Bone marrow (tissue), 2 donors: ENCODE results near the gene ZNF408.

Experiments used
- DNase-seq, 2 donors: peaks; one replicate each; lab custom pipeline; 2025; lab: John Stamatoyannopoulos, UW

ZNF408 gene

DNA sequence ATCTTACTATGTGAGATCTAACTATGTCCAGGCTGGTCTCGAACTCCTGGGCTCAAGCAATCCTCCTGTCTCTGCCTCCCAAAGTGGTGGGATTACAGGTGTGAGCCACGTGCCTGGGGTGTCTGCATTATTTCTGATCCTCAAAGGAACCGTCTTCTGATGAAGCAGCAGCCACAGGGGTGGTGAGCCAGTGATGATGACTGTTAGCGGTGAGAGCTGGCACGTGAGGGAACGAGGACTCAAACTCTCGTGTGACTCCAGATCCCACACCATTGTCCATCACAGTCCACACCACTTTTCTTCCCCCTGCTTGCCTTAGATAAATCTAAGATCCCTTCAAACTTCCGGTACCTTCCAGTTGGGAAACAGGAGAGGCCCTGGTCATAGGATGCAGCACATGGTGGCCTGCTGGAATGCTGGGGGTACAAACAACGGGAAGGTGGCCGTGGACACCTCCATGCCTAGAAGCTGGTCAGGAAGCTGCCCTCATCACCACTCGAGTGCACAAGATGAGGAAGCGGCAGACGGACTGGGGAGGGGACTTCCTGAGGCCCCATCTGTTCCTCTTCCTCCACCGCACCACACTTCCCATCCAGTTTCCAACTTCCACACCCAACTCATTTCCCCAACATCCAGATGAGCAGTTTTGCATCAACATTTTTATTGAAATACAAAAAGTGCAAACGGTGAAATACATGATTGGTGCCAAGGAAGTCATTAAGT, 24.2 kb upstream of the ZNF408 start:
- no peak for DNase-seq

DNA sequence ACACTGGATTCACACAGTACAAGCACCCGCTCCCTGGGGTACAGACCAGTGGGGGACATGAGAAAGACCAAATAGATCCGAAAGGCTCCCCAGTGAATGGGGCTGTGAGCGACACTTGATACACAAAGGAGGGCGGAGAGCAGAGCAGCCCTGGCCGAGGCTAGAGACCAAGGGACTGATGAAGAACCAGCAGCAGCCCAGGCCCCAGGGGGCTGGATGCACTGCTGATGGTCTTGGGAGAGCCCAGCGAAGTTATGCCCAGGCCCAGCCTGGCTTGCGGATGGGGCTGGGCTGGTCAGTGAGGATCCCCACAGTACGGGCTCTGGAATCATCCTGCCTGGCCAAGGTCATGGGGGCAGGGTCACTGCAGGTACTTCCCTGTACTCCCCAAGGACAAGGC, 23.7 kb upstream of the ZNF408 start:
- DNase-seq, result no peak

DNA sequence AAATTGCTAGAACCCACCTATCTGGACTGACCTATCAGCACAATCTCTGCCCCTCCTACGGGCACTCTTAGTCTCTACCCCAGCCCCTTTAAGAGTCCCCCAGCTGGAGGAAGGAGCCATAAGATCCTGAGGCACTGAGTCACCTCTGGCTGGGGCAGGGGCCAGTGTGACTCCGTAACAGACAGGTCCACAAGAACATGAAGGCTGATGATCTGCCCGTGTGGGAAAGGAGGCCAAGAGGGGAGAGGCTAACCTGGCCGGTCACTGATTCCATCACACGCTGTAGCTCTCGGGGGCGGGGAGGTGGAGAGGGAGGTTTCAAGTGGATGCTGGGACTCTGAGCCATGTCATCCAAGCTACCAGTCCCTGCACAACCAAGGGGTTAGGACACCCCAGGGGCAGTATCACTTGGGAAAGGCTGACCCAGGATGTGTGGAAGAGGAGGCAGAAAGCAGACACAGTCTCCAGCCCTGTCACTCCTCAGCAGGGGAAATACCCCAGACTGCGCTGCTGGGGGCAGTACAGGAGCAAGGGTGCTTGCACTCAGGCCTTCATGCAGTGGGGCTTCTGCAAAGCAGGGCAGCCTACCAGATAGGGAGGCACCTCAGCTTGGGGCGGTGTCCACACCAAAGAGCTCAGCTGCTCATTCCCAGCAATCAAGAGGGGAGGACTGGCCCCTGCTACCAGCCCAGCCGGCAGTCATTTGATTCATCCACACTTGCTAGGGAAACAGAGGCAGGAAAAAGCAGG, 22.7 kb upstream of the ZNF408 start:
- DNase-seq, result no peak

DNA sequence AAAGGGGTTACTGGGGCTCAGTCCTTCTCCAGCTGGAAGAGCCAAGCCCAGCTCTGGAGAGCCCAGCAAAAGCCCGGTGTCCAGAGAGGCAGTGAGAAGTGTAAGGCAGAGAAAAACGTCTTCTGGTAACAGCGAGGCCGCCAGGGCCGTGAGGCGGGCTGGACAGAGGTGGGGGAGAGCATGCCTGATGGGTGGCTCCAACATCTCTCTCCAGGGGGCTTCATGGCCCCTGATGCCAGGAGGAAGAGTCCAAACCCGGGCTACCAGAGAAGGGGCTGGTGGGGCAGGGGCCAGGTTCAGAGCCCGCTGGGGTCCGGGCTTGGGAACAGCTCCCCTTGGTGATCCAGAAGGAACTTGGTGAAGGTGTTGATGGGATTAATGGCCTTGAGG, 22.1 kb upstream of the ZNF408 start:
- DNase-seq, result no peak

DNA sequence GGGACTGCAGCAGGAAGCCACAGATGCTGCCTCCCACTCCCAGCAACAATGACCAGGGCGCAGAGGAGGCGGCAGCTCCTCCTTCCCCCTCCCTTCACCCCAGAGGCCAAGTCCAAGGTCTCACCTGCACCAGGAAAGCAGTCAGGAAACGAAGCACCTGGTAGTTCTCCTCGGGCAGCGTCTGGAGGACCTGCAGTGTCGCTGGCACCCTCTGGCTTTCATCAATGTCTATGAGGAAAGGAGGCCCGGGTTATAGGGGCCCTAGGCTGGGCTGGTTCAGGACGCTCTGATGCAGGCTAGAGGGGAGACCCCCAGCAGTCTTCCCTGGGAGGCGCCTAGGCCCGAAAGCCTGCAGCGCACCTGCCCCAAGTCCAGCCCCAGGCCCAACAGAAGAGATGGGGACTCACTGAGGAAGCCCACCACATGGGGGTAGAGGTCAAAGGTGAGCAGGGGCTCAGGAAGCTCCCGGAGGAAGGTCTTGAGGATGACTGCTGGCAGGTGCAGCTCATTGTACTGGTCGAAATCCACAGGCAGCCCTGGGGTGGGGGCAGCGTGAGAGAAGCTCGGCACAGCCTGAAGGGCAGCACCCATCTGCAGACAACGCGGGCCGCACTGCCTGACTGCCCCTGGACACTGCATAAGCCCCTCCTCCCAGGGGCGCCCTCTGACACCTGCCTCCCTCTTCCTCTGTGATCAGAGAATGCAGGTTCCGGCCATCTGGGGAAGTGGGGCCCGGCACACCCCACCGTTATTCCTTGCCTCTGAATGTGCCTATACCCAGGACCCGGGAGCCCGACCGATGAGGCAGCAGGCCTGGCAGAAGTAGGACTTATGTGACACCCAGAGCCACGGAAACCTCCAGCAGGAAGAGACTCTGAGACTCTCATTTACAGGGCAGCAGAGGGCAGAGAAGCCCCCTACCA, 21.3 kb upstream of the ZNF408 start:
- DNase-seq, result no peak

DNA sequence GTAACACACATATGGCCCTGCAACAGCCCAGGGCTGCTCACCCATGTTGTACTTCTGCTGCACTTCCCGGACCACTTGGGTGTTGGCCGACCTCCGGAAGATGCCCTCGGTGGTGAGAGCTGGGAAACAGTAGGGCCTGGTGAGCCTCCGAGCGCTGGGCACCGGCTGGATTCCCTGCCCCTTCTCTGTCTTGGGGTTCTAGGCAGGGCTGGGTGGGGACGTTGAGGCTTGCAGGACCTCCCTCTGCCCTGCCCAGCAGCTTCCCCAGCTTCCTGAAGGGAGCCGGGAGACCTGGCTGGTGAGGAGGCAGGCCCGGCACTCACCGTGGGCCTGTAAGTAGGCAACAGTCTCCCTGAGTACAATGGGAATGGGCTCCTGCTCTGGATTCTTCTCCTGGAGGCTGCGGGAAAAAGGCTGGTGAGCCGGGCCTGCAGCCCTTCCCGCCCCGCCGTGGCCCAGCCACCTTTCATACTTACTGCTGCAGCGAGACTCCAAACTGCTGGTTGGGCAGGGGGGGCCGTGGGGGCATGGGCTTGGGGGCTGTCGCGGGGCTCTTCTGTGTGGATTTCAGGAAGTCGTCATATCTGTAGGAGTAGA, 20.6 kb upstream of the ZNF408 start:
- no peak for DNase-seq

DNA sequence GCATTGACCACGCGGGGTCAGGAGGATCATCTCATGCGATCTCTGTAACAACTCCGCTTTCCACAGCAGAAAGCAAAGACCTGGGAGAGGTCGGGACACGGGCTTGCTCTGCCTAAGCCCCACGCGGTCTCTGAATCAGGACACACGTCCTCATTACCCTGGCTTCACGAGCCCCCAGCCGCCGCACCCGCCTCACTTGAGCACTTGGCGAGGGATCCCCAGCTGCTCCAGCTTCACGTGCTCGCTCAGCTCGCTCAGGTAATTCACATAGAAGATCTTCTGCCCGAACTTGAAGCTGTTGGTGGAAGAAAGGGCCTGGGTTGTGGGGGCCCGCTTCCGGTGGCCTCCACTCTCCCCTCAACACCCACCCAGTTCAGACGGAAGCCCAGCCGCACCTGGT, 20.0 kb upstream of the ZNF408 start:
- no peak for DNase-seq

DNA sequence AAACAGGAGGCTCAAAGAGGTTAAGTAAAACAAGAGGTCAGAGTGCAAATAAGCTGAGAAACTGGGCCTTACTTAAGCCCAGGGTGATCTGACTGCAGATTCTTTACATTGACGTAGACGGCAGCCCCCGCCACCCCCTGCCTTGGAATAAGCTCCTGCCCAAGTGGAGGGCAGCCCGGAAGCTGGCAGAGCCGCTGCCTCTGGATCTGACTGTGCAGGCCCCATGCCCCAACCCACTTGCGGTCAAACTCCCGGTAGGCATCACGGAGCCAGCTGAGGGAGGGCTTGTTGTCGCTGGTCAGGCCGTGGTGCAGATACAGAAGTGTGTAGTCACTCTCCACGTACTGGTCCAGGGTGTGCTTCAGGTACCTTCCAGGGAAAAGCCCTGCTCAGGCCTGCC, 19.0 kb upstream of the ZNF408 start:
- DNase-seq, result no peak

DNA sequence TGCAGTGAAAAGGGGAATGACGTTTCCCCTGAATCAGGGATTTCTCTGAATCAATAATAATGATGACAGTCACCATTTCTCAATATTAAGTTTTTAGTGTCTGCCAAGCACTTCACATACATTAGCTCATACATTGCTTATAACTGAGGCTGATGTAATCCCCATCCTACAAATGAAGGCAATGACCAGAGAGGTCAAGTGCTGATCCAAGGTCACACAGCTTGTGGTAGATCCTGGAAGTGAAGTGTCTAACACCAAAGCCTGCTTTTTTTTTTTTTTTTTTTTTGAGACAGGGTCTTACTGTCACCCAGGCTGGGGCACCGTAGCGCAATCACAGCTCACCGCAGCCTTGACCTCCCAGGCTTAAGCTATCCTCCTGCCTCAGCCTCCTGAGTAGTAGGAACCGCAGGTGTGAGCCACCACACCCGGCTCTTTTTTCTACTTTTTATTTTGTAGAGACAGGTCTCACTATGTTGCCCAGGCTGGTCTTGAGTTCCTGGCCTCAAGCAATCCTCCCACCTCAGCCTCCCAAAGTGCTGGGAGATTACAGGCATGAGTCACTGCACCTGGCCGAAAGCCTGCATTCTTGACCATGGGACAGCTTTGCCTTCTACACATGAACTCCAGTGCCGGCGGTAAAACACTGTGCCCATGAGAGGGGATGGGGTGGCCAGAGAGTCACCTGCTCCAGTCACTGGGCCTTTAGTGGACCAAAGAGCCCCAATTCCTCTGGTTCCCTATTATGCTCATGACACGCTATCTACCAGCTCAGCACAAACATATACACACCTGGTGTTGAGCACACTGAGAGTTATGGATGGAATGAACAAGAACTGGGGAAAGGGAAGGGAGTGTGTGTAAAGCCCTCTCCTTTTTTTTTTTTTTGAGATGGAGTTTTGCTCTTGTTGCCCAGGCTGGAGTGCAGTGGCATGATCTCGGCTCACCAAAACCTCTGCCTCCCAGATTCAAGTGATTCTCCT, 17.8 kb upstream of the ZNF408 start:
- no peak for DNase-seq

DNA sequence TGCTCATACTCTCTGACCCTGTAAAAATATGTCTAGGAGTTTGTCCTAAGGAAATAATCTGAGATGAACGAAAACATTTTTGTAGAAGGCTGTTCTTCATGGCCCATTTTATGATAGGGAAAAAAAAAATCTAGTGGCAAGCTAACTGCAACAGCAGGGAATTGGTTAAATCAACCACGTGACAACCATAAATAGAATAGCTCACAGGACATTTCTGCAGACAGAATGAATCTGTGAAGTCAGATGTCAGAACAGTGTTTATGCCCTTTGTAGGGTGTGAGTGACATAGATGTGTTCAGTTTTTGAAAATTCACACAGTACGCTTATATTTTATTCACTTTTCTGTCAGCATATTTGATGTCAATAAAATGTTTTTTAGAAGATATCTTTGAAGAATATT, 16.5 kb upstream of the ZNF408 start:
- DNase-seq, result no peak

DNA sequence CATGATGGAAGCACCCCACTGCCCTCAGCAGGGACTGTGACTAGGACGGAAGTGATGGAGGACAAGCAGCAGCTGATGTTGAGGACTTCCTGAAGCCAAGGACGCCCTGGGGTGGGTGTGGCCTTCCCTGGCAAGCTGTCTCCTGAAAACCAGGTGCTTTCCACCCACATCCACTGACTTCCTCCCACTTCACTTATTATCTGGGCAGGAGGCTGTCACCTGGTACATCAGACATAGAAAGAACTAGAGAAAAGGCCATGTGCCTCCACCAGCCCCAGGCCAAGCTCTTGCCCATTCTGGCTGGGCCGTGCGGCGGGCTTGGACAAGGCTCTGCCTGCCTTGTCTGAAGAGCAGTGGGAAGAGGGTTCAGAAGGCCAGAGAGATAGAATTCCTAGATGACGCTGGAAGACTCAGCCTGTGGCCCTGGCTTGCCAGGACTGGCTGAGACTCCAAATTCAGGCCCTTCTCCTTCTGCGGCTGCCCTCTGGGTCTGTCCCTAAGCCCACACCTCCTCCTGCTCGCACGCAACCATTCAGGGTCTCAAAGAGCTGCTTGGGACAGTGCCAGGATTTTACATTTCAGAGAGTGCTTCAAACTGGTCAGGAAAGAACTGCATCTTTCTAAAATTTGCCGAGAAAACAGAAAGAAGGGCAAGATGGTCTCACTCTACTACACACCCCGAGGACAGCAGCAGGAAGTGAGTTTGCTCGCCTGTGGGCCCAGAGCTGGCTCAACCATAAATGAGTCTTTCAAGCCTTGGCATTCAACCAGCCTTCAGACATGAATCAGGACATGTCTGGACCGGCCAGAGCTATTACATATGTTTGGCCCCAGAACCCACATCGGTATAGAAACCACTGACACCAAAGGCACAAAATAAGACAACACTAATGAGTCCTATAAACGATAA, 13.7 kb upstream of the ZNF408 start:
- no peak for DNase-seq

DNA sequence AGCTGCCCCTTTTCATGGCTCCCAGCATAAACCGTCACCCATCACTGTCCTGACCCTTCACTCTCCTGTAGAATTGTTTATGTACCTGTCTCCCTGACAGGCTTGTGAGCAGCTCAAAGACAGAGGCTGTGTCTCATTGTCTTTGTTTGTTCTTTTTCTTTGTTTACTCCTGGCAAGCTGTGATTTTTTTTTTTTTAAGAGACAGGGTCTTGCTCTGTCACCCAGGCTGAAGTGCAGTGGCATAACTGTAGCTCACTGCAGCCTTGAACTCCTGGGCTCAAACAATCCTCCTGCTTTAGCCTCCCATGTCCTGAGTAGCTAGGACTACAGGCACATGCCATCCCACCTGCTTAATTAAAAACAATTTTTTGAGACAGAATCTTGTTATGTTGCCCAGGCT, 10.1 kb upstream of the ZNF408 start:
- DNase-seq, result no peak

DNA sequence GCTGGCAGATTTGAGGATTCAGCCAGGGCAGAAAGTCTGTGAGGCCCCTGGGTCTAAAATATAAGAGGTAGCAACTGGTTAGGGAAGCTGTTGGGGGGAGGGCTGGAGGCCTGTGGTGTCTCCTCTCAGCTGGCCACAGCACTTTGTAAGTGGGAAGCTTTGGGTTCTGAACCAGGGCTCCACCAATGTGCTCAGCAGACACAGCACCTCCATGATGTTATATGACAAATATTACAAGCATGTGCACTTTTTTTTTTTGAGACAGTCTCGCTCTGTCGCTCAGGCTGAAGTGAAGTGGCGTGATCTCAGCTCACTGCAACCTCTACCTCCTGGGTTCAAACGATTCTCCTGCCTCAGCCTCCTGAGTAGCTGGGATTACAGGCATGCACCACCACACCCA, 8.4 kb upstream of the ZNF408 start:
- DNase-seq, result no peak

DNA sequence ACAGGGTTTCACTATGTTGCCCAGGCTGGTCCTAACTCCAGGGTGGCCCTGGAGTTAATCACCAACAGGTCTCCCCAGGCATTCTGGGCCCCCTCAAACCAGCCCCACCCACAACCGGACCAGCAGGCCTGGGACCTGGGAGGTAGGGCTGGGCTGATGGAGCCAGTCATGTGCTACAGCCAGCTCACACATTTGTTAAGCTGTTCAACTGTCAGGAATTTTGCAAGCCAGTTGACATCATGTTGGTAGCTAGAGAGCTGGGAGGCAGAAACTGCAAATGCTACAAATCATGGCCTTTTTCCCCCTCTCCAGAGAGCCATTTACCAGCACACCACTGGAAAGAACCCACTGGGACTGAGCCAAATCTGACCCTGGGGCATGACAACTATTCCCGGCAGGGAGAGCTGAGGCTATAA, 7.2 kb upstream of the ZNF408 start:
- no peak for DNase-seq

DNA sequence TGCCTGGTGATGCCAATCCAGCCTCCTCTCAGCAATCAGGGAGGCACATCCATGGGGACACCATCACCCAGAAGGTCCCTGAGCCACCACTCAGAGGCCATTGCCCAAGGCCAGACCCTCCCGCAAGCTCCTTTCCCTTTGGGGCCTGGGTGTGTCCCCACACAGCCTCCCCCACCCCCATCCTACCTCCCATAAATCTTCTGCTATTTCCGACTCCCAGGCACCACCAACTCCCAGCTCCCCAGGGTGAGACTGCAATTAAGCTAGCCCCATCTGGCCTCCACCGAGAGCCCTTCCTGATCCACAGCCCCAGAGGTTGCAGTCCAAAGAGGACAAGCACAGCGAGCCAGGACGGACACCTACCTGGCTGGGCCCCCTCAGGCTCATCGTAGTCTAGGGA, 6.8 kb upstream of the ZNF408 start:
- DNase-seq, result no peak

DNA sequence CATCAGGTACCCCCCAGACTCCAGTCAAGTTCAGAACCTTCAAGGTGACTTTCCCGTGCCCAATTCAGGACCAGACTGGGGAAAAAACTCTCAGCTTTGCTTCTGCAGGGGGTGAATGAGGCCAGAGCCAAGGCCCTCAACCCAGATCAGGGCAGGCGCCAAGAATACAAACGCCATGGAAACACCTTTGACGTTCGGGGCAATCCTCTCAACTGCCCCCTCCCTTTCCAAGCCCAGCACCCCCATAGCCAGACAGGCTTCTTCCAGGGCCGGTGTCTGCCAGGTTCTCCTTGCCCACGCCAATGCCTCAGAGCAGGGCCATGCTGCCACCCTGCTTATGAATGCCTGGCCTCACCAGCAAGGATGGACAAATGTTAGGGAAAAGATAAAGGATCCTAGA, 6.2 kb upstream of the ZNF408 start:
- no peak for DNase-seq

DNA sequence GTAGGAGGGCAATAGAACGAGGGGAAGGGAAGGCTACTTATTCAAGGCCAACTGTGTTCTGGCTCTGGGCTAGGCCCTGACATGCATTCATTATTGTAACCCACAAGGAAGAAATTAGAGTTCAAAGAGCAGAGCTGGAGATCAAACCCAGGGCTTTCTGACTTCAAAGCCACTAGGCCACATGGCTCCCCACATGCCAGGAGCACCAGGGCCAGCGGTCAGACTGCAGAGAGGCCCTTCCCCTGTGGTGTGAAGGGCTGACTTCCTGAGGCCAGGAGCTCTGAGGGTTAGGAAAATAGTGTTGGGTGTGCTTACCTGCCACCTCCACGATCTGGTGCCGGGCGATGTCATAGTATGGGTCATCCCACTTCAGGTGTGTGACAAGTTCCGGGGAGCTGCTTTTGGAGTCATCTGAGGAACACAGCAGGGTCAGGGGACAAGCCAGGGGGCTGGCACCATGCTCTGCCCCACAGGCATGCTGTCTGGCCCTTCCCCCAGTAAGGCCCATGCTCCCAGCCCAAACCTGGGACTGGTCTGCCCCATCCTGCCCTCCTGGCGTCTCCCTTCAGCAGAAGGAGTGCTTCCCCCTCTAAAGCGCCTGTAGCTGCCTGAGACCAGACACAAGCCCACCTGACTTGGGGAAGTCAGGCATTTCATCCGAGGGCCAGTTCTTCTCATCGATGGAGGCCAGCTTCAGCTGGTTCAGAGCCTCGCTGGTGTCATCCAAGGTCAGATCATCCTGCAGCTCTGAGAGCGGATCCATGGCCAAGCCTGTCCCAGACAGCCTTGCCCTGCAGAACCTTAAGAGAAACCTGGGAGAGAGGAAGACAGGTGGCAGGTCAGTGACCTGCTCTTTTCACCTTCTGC, 5.3 kb upstream of the ZNF408 start:
- DNase-seq, result no peak

DNA sequence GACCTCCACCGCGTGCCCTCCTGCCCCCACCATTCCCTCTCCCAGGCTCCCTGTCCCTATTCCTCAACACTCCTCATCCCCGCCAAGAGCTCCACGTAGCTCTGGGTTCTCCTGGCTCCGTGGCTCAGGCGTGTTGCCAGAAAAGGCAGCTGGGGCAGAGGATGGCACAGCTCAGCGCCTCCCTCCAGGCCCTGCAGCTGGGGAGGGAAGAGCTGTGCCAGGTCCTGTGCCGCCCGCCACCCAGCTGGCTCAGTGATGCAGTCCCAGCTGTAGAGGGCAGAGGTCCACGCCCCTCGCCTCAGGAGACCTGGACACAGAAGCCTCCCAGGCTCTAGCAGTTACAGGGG, 4.6 kb upstream of the ZNF408 start:
- DNase-seq, result no peak

DNA sequence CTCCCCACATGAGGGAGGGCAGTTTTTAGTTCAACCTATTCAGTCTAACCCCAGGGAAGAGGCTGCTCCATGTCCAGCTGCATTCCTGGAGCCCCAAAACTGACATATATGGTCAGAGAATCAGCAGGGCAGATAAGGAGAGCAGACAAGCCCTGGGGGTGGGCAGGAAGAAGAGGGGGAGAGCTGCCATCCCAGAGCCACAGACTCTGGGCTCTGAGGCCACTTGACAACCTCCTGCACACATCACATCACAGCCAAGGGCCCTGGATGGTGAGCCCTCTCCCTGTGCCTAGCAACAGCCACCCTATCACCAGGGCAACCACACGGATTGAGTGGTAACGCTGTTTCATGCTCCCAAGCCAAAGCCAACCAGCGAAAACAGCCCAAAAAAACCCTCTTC, 3.5 kb upstream of the ZNF408 start:
- DNase-seq, result no peak
